PC-9 (cell line): ENCODE measurements around the gene SLC1A7. TPM values are rescaled to one million over a fixed set of nuclear protein-coding genes. Genes with fewer than 3 reads are reported as not detected.

Experiments
- BruUV-seq: library from RNA; stranded (reverse); fragments of 400-500 nt; replicated peaks from 2 replicates; lab custom pipeline; 2021; lab: Mats Ljungman, UMichigan
- CTCF ChIA-PET: fragments of 300-600 bp; sonication (Branson Sonifier 250); formaldehyde crosslinking; loops from one replicate; lab custom pipeline; 2022; ENCODE audit warnings: antibody characterized with exemption; lab: Charles Lee
- POLR2A ChIA-PET: fragments of 300-600 bp; sonication (Branson Sonifier 250); formaldehyde crosslinking; loops from one replicate; lab custom pipeline; 2022; ENCODE audit warnings: antibody characterized with exemption; ENCODE audit not compliant: unreplicated experiment; lab: Charles Lee
- DNase-seq, 2 experiments: peaks; one replicate each; pipeline versions ENCODE4 v3.0.0 to v3.0.0-alpha.2; 2015 to 2022; ENCODE audit warnings: mixed read lengths in 1 of 2
- H2AFZ ChIP-seq: fragments of 200-600 bp; sonication (generic); 2 replicates; pipeline ENCODE4 v1.8.1; 2017; ENCODE audit warnings: antibody characterized with exemption
- H3F3A ChIP-seq: fragments of 200-600 bp; sonication (generic); 2 replicates; pipeline ENCODE4 v1.8.1; 2017; ENCODE audit warnings: antibody characterized with exemption, mild to moderate bottlenecking, low read depth; ENCODE audit not compliant: insufficient read depth
- H3K27ac ChIP-seq: fragments of 200-600 bp; sonication (generic); 2 replicates; pipeline ENCODE4 v1.6.1; 2016; ENCODE audit warnings: mixed run types
- H3K27me3 ChIP-seq: fragments of 200-600 bp; sonication (generic); 2 replicates; pipeline ENCODE4 v1.6.1; 2016; ENCODE audit warnings: low read depth, mixed run types; ENCODE audit not compliant: insufficient read depth
- H3K36me3 ChIP-seq: fragments of 200-600 bp; sonication (generic); 2 replicates; pipeline ENCODE4 v1.6.1; 2016; ENCODE audit warnings: low read depth, mixed run types
- H3K4me1 ChIP-seq: fragments of 200-600 bp; sonication (generic); replicated peaks from 2 replicates; pipeline ENCODE4 v1.6.1; 2016; ENCODE audit warnings: mixed run types; ENCODE audit not compliant: insufficient read depth
- H3K4me2 ChIP-seq: fragments of 200-600 bp; sonication (generic); 2 replicates; pipeline ENCODE4 v1.6.1; 2017; ENCODE audit warnings: mixed run types
- H3K4me3 ChIP-seq: fragments of 200-600 bp; sonication (generic); 2 replicates; pipeline ENCODE4 v1.6.1; 2016; ENCODE audit warnings: mixed run types
- H3K79me2 ChIP-seq: fragments of 200-600 bp; sonication (generic); 2 replicates; pipeline ENCODE4 v1.6.1; 2017; ENCODE audit warnings: low read depth, mixed run types
- H3K9me2 ChIP-seq: fragments of 200-600 bp; sonication (generic); 2 replicates; pipeline ENCODE4 v1.8.1; 2017; ENCODE audit warnings: mild to moderate bottlenecking; ENCODE audit not compliant: insufficient read depth
- H3K9me3 ChIP-seq: fragments of 200-600 bp; sonication (generic); 2 replicates; pipeline ENCODE4 v1.8.1; 2016; ENCODE audit warnings: low read depth; ENCODE audit not compliant: insufficient read depth
- H4K20me1 ChIP-seq: fragments of 200-600 bp; sonication (generic); 2 replicates; pipeline ENCODE4 v1.8.1; 2017; ENCODE audit not compliant: insufficient read depth
- EZH2 ChIP-seq: fragments of 200-600 bp; sonication (generic); IDR thresholded peaks from 2 replicates; pipeline ENCODE4 v1.8.0; 2017; ENCODE audit warnings: antibody characterized with exemption, low read depth
- intact Hi-C: fragments of 100-400 bp; cut with micrococcal nuclease; formaldehyde crosslinking; loops from one replicate; pipeline ENCODE4 v1.10.0; 2022; ENCODE audit not compliant: unreplicated experiment
- total RNA-seq: library from RNA; stranded (reverse); gene quantifications from 2 replicates; pipeline ENCODE4 v1.2.3, GENCODE V29; 2021
- TF ChIP-seq, protein P1 (sequence below): fragments of 200-600 bp; sonication (generic); conservative IDR thresholded peaks from 2 replicates; pipeline ENCODE4 v1.6.1; 2017; ENCODE audit warnings: mixed run types, antibody characterized with exemption, mild to moderate bottlenecking, moderate library complexity

The SLC1A7 gene
- total RNA-seq, 1 experiment from 2014 or later: not detected

- BruUV-seq: no TSS peak
- CTCF ChIA-PET: no interaction called here
- no peak overlapping the region for H3K27ac ChIP-seq
- H3K27me3 ChIP-seq: no peaks in the 10 kb centered on the region
- H3K4me2 ChIP-seq: no peak overlapping the region
- TF ChIP-seq, protein P1, sequence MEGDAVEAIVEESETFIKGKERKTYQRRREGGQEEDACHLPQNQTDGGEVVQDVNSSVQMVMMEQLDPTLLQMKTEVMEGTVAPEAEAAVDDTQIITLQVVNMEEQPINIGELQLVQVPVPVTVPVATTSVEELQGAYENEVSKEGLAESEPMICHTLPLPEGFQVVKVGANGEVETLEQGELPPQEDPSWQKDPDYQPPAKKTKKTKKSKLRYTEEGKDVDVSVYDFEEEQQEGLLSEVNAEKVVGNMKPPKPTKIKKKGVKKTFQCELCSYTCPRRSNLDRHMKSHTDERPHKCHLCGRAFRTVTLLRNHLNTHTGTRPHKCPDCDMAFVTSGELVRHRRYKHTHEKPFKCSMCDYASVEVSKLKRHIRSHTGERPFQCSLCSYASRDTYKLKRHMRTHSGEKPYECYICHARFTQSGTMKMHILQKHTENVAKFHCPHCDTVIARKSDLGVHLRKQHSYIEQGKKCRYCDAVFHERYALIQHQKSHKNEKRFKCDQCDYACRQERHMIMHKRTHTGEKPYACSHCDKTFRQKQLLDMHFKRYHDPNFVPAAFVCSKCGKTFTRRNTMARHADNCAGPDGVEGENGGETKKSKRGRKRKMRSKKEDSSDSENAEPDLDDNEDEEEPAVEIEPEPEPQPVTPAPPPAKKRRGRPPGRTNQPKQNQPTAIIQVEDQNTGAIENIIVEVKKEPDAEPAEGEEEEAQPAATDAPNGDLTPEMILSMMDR: no peak
- TF ChIP-seq EZH2: no peak
- no peak for DNase-seq
- no peak overlapping the region for H2AFZ ChIP-seq
- POLR2A ChIA-PET: no interaction called here
- no peaks in the 10 kb centered on the region for H3K36me3 ChIP-seq
- H3F3A ChIP-seq: no peaks in the 10 kb centered on the region
- no peaks in the 10 kb centered on the region for H3K79me2 ChIP-seq
- no peaks in the 10 kb centered on the region for H3K9me2 ChIP-seq
- H3K4me3 ChIP-seq: no peak overlapping the region
- H4K20me1 ChIP-seq: no peaks in the 10 kb centered on the region
- H3K9me3 ChIP-seq: peaks cover 4% of the 10 kb centered on the region
- intact Hi-C loops: no loop called here
- H3K4me1 ChIP-seq: no peaks in the 10 kb centered on the region
These were observed 9.0 kb downstream of the SLC1A7 start for GRCh38 chr1:53133261-53134041.

GRCh38 chr1:53132176-53132575 lies 10.3 kb downstream of the SLC1A7 start:
- no peaks in the 10 kb centered on the region for H3K27me3 ChIP-seq
- TF ChIP-seq, protein P1: no peak
- TF ChIP-seq EZH2: no peak
- H3K4me2 ChIP-seq: no peak overlapping the region
- no peaks in the 10 kb centered on the region for H3F3A ChIP-seq
- BruUV-seq: no TSS peak
- no peaks in the 10 kb centered on the region for H3K9me2 ChIP-seq
- ChIA-PET POLR2A (interaction anchor here (0.7 kb wide), 1 partner anchor 193 kb away, joined by 9 read pairs; no protein-coding TSS in a partner anchor), CTCF (no interaction called here)
- H3K27ac ChIP-seq: no peak overlapping the region
- intact Hi-C loops: no loop called here
- no peaks in the 10 kb centered on the region for H3K9me3 ChIP-seq
- no peak overlapping the region for H2AFZ ChIP-seq
- no peaks in the 10 kb centered on the region for H4K20me1 ChIP-seq
- H3K4me3 ChIP-seq: no peak overlapping the region
- H3K36me3 ChIP-seq: no peaks in the 10 kb centered on the region
- no peak for DNase-seq
- H3K4me1 ChIP-seq: no peaks in the 10 kb centered on the region
- H3K79me2 ChIP-seq: no peaks in the 10 kb centered on the region

DNA sequence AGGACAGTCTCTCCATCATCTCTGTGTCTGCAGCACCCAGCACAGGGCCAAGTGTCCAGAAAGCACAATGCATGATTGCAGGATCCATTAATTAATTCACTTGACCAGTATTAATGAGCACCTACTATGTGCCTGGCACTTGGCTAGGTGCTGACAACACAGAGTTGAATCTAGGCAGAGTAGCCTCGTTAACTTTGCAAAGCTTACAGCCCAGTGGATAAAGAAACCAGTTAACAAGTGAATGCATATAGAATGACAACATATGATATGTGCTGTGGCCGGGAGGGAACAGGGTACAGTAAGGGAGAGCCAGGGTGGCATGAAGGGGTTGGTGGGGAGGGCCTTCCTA lies 10.9 kb downstream of the SLC1A7 start:
- no peak for TF ChIP-seq EZH2
- TF ChIP-seq, protein P1: no peak
- Histone ChIP-seq H4K20me1 (no peaks in the 10 kb centered on the region), H3K9me2 (no peaks in the 10 kb centered on the region), H3K9me3 (no peaks in the 10 kb centered on the region), H2AFZ (no peak overlapping the region), H3K4me3 (no peak overlapping the region), H3K36me3 (no peaks in the 10 kb centered on the region), H3K27ac (no peak overlapping the region), H3K4me2 (no peak overlapping the region), H3K27me3 (no peaks in the 10 kb centered on the region), H3F3A (no peaks in the 10 kb centered on the region), H3K79me2 (no peaks in the 10 kb centered on the region), H3K4me1 (no peaks in the 10 kb centered on the region)
- ChIA-PET CTCF (no interaction called here), POLR2A (interaction anchor here (0.6 kb wide), 1 partner anchor 14 kb away, joined by 9 read pairs; no protein-coding TSS in a partner anchor)
- intact Hi-C loops: no loop called here
- no peak for DNase-seq
- no TSS peak for BruUV-seq
